Tibial nerve (tissue), 4 donors: ENCODE results near the gene TMCC1. TPM values are rescaled to one million over a fixed set of nuclear protein-coding genes. Genes with fewer than 3 reads are reported as not detected.
"Not testable (repeated sequence)": the region's sequence is repeated elsewhere in the genome, so short reads cannot be mapped to it uniquely, and the experiment has no call there.

Experiments
- DNase-seq, 2 donors: peaks; one replicate each; pipeline ENCODE4 v3.0.0-alpha.2; 2019; ENCODE audit warnings: low spot score in 2 of 2
- H3K27ac ChIP-seq, 4 donors: fragments of 200-600 bp; sonication (generic) in 3 of 4; one replicate each; pipeline ENCODE4 v1.5.1; 2017 to 2019; ENCODE audit warnings: mild to moderate bottlenecking in 1 of 4
- H3K27me3 ChIP-seq, 2 donors: fragments of 200-600 bp; sonication (generic) in 1 of 2; one replicate each; pipeline versions ENCODE4 v1.5.1 to v1.6.0; 2017 to 2019
- H3K36me3 ChIP-seq, 3 donors: fragments of 200-600 bp; sonication (generic); one replicate each; pipeline ENCODE4 v1.5.1; 2018 to 2019
- H3K4me1 ChIP-seq, 4 donors: fragments of 200-600 bp; sonication (generic) in 3 of 4; one replicate each; pipeline ENCODE4 v1.5.1; 2017 to 2019
- H3K4me3 ChIP-seq, 4 donors: fragments of 200-600 bp; sonication (generic) in 3 of 4; one replicate each; pipeline ENCODE4 v1.5.1; 2017 to 2019; ENCODE audit warnings: mild to moderate bottlenecking in 1 of 4, moderate library complexity in 1 of 4
- H3K9me3 ChIP-seq, 4 donors: fragments of 200-600 bp; sonication (generic) in 3 of 4; one replicate each; pipeline ENCODE4 v1.5.1; 2017 to 2019
- EP300 ChIP-seq, 2 donors: sonication (generic); formaldehyde crosslinking; IDR thresholded peaks; one replicate each; pipeline ENCODE4 v1.6.1; 2017; ENCODE audit warnings: antibody characterized with exemption in 2 of 2, mild to moderate bottlenecking in 1 of 2
- POLR2A ChIP-seq, 2 donors: fragments of 450-650 bp; IDR thresholded peaks; one replicate each; pipeline ENCODE4 v1.6.1; 2017; ENCODE audit warnings: antibody characterized with exemption in 2 of 2, mild to moderate bottlenecking in 2 of 2, moderate library complexity in 2 of 2
- WGBS, 2 donors: methylation state at CpG; one replicate each; pipeline ENCODE4 v1.1.5; 2018; 5-methylcytosine and 5-hydroxymethylcytosine counted together
- total RNA-seq, 4 donors: library from RNA; depleted of rRNA; stranded (reverse); fragments of >200 nt; gene quantifications; one replicate each; pipeline ENCODE4 v1.1.0, GENCODE V29; 2016
- TF ChIP-seq, protein P1 (sequence below), 5 experiments: fragments of 200-600 bp in 3 of 5; fragments of 450-650 bp in 2 of 5; sonication (generic) in 3 of 5; IDR thresholded peaks; one replicate each; pipeline ENCODE4 v1.5.1; 2016 to 2019; ENCODE audit warnings: antibody characterized with exemption in 5 of 5, mild to moderate bottlenecking in 3 of 5, moderate library complexity in 2 of 5

Gene TMCC1
- total RNA-seq, 4 donors from 2014 or later = 19.9 to 27.9 (median 23.1) TPM

DNA sequence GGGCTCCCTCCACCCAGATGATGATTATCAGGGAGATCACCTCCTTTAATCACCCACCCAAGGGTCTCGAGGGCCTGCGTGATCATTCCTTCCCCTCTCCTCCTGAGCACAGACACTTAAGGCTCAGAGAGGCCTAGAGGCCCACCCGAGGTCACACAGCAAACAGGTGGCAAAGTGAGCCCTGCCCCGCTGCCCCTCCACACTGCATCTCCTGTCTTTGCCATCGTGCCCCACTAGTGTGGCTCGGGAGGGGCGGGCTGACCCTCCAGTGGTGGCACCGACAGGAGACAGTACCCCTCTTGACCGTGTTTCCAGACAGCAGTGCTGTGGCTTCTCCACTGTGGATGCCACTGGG is 282.1 kb downstream of the TMCC1 start:
- WGBS, 2 donors = 76 to 77% methylated on average over 9 of the region's 9 CpGs
- TF ChIP-seq EP300 (IDR thresholded peaks at IDR 0.05) (no peak), POLR2A (IDR thresholded peaks at IDR 0.05) (no peak)
- TF ChIP-seq, protein P1, sequence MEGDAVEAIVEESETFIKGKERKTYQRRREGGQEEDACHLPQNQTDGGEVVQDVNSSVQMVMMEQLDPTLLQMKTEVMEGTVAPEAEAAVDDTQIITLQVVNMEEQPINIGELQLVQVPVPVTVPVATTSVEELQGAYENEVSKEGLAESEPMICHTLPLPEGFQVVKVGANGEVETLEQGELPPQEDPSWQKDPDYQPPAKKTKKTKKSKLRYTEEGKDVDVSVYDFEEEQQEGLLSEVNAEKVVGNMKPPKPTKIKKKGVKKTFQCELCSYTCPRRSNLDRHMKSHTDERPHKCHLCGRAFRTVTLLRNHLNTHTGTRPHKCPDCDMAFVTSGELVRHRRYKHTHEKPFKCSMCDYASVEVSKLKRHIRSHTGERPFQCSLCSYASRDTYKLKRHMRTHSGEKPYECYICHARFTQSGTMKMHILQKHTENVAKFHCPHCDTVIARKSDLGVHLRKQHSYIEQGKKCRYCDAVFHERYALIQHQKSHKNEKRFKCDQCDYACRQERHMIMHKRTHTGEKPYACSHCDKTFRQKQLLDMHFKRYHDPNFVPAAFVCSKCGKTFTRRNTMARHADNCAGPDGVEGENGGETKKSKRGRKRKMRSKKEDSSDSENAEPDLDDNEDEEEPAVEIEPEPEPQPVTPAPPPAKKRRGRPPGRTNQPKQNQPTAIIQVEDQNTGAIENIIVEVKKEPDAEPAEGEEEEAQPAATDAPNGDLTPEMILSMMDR (IDR thresholded peaks at IDR 0.05) = no peak
- no peaks in the 10 kb centered on the region for H3K9me3 ChIP-seq
- no peaks in the 10 kb centered on the region for H3K27me3 ChIP-seq
- peaks cover 0 to 83% (median 59%) of the 10 kb centered on the region in 4 donors for H3K4me1 ChIP-seq
- no peak overlapping the region for H3K4me3 ChIP-seq
- peak overlapping the region; percentile 0 to 81 (median 64) for H3K27ac ChIP-seq
- no peak for DNase-seq
- H3K36me3 ChIP-seq = no peaks in the 10 kb centered on the region

DNA sequence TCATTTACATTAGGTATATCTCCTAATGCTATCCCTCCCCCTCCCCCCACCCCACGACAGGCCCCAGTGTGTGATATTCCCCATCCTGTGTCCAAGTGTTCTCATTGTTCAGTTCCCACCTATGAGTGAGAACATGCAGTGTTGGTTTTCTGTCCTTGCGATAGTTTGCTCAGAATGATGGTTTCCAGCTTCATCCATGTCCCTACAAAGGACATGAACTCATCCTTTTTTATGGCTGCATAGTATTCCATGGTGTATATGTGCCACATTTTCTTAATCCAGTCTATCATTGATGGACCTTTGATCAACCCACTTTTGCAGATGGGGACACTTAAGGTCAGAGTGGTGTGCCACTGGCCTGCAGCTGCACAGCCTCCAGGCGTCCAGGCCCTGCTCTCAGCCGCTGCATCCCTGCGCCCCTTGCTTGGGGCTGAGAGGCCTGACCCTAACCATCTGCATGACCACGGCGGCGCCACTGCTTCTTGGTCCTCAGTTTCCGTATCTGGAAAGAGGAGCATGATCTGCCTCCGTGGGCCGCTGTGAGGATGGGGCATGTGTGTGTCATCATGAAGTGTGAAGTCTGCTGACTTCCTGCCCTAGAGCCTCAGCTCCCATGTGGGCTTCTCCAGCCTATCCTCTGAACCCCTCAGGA is 282.6 kb downstream of the TMCC1 start:
- H3K36me3 ChIP-seq, H3K4me3 ChIP-seq, DNase-seq, H3K9me3 ChIP-seq, H3K27me3 ChIP-seq: not testable (repeated sequence)
- peaks cover 0 to 78% (median 56%) of the 10 kb centered on the region in 4 donors for H3K4me1 ChIP-seq
- WGBS, 2 donors = 87 to 96% methylated on average over 11 of the region's 11 CpGs
- peak overlapping the region in 2 of 4 donors; percentile 93 to 99 for H3K27ac ChIP-seq

DNA sequence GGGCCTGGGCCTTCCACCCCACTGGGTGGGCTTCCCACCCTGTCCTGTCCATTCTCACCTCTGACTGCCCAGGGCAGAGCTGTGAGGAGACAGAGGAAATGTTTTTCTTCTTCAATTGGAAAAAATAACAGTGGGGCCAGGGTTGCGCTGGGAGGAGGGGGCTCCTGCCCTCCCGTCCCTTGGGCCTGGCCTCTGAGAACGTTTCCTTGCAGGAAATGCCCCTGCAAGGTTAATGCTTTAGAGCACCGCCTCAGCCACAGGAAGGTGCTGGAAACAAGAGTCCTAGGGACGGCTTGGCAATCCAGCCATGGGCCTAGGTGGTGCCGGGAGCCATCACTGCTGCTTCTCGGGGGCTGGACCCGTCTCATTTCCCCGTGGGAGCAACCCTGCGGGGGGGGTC is 283.2 kb downstream of the TMCC1 start:
- WGBS, 2 donors = 51 to 52% methylated on average over 10 of the region's 10 CpGs
- TF ChIP-seq, protein P1 (IDR thresholded peaks at IDR 0.05) = no peak
- TF ChIP-seq POLR2A (IDR thresholded peaks at IDR 0.05) (no peak), EP300 (IDR thresholded peaks at IDR 0.05) (no peak)
- no peaks in the 10 kb centered on the region for H3K27me3 ChIP-seq
- H3K9me3 ChIP-seq = no peaks in the 10 kb centered on the region
- H3K4me3 ChIP-seq = no peak overlapping the region
- no peak for DNase-seq
- no peaks in the 10 kb centered on the region for H3K36me3 ChIP-seq
- H3K4me1 ChIP-seq = peaks cover 0 to 72% (median 53%) of the 10 kb centered on the region in 4 donors
- H3K27ac ChIP-seq = peak overlapping the region in 3 of 4 donors; percentile 42 to 99 (median 93)

DNA sequence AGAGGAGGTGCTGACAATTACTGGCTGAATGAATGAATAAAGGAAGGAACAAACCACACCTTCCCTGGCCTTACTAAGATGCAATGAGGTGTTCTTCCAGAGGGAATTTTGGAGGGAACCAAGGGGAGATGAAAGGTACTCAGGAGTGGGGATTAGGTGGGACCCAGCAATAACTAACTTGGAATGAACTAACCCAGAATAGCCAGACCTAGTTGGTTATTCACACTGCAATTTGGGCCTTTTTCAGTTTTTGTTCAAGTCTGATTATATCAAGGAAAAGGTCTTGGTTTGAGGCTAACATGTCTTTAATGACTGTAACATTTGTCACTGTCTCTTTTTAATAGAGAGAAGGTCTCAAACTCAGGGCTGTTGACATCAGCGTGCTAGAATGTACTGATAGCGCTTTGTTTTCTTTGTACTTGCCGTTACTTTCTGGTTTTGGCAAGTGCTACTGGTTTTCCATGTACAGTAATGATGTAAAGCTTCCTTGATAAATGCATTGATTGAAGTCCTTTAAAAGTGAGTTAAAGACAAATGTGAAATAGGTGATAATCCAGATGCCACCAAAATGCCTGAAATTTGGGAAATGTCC is 283.8 kb downstream of the TMCC1 start:
- Histone ChIP-seq H3K4me1 (peaks cover 0 to 69% (median 48%) of the 10 kb centered on the region in 4 donors), H3K36me3 (no peaks in the 10 kb centered on the region), H3K9me3 (no peaks in the 10 kb centered on the region), H3K4me3 (no peak overlapping the region), H3K27ac (peak overlapping the region in 3 of 4 donors; percentile 42 to 99 (median 93)), H3K27me3 (no peaks in the 10 kb centered on the region)
- 19 to 28% methylated on average over 3 of the region's 3 CpGs for WGBS, 2 donors
- no peak for DNase-seq
- TF ChIP-seq, protein P1 (IDR thresholded peaks at IDR 0.05) = no peak
- TF ChIP-seq EP300 (IDR thresholded peaks at IDR 0.05) (no peak), POLR2A (IDR thresholded peaks at IDR 0.05) (no peak)

DNA sequence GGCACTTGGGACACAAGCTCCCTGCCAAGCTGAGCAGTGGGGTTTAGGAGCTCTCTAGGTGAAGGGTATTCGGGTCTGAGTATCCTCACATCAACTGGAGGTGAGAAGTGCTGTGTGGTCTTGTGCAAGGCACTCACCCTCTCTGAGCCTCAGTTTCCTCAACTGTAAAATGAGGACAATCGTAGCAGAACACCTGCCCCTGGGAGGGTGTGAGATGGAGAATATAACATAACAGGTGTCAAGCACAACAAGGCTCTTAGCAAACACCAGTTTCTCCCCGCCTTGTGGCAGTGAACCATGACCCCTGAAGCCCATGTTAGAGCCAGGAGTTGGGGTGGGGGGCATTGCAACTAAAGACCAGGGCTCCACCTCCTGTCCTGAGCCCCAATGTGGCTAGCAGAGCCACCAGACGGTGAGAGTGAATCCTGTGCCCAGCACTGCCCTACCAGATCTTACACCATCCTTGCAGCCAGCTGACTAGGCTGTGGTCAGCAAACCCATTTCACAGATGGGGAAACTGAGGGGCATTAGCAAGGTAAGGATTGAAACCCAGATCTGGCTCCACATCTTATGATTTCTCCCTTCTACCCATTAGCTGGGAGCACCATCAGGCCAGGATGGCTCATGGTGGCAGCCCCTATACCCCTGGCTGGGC is 284.4 kb downstream of the TMCC1 start:
- WGBS, 2 donors = 69 to 88% methylated on average over 4 of the region's 4 CpGs
- Histone ChIP-seq H3K4me3 (no peak overlapping the region), H3K4me1 (peaks cover 0 to 69% (median 49%) of the 10 kb centered on the region in 4 donors), H3K27ac (peak overlapping the region in 3 of 4 donors; percentile 93 to 99 (median 93)), H3K36me3 (no peaks in the 10 kb centered on the region), H3K9me3 (no peaks in the 10 kb centered on the region), H3K27me3 (no peaks in the 10 kb centered on the region)
- no peak for TF ChIP-seq POLR2A (IDR thresholded peaks at IDR 0.05)
- TF ChIP-seq EP300 (IDR thresholded peaks at IDR 0.05) = no peak
- TF ChIP-seq, protein P1 (IDR thresholded peaks at IDR 0.05) = no peak
- no peak for DNase-seq
